ENCODE data around the gene TRIAP1.
"Not testable (repeated sequence)": the region's sequence is repeated elsewhere in the genome, so short reads cannot be mapped to it uniquely, and the experiment has no call there.

Gene TRIAP1

DNA sequence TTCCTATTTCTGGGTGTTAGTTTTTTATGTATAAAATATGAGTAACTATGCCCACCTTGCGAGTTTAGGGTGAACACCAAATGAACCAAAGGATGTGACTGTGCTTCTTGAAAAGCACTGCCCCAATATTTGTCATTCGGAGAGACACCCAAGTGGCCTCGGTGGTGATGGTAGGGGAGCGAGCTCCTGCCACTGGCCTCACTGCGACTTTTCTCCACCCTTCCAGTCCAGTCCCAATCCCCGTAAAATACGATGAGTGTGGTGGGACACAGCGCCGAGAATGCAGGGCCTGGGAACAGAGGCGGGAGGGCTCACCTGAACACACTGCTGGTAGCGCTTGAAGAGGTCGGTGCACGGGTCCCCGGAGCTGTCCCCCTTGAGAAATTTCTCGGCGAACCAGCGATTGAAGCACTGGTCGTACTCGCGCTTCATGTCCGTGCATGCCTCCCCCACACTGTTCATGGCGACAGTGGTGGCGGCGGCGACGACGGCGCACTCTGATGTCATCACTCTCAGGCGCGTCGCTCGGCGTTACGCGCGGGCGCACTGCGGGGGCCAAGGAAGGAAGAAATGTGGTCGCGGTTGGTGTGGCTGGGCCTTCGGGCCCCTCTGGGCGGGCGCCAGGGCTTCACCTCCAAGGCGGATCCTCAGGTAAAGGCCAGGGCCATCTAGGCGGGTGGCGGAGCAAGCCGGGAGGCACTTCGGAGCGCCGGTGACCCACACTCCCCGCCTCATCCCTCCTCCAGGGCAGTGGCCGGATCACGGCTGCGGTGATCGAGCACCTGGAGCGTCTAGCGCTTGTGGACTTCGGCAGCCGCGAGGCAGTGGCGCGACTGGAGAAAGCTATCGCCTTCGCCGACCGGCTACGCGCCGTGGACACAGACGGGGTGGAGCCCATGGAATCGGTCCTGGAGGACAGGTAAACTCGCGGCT lies at the start of gene TRIAP1, which contains the start of gene GATC:
Gene TRIAP1 (minus strand): TSS at position 474 of the 933 bp plus-strand sequence. CDS start 12 bp downstream, at position 462.
Gene GATC (plus strand): TSS at position 534 of the 933 bp plus-strand sequence. CDS start 37 bp downstream, at position 571.
- peak; percentile 66 for DNase-seq (ENCODE audit: low spot score)

DNA sequence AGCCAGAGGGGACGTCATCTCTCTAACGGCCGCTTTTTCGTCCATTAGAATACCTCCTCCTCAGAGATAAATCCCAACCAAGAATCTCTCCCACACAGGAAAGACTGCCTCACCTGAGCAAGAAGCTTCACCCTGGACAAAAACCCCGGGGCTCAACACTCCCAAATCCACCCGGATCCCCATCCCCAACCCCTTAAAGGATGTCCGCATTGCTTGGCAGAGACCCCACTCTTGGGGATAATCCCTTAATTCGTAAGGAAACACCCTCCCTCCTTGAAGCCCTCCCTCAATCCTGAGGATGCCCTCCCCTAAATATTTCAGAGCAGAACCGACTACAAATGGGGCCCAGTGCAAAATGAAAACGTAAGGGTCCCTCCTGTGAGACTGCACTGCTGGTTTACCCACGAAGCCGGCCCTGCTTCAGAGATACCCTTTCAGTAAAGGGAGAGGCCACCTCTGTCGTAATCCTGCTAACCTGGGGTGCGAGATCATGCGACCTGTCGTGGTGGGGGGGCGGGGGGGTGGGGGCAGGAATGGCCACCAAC lies 49.1 kb upstream of the TRIAP1 start:
- no peak for DNase-seq (ENCODE audit: low spot score)

DNA sequence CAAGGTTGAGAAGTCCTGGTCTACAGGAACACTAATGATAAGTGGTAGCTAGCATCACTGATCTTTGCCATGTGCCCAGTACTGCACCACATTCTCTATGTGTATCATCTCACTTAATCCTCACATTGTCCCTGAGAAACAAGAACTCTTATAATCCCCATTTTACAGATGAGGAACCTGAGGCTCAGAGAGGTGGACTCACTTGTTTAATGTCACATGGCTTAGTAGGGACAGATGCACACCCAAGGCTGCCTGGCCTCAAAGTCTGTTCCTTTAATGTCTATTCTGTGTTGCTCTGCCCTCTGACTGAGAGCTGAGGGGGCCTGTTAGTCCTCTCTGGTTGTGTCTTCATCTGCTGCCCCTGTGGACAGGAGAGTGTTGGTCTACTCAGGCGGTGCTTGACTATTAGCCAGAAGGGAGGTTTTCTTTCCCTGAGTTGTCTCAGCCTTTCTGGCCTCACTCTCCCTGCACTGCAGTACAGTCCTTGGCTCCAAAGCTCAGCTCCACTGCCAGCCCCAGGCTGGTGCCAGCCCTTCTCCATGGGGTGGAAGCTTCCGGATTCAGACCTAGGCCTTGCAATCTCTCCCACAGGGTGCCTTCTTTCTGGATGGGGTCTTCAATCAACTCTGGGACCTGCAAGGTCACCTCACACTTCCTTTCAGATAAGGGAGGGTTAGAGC lies 44.8 kb upstream of the TRIAP1 start:
- DNase-seq (ENCODE audit: low spot score): no peak

DNA sequence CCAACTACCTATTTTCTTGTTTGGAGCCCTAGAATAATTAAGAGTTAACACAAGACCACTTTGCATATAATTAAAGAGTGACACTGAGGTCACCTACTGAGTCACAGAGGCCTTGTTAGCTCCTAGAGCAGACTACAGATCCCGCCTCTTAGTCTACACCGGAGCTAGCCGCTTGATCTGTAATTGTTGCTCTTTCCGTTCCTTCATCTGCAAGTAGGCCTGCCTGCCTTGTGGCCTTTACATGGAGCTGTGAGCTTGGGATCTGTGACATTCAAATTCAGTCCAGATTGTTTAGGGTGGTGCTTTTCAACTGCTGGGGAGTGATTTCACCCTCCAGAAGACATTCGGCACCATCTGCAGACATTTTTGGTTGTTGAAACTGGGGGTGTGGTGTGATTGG lies 44.1 kb upstream of the TRIAP1 start:
- no peak for DNase-seq (ENCODE audit: low spot score)

DNA sequence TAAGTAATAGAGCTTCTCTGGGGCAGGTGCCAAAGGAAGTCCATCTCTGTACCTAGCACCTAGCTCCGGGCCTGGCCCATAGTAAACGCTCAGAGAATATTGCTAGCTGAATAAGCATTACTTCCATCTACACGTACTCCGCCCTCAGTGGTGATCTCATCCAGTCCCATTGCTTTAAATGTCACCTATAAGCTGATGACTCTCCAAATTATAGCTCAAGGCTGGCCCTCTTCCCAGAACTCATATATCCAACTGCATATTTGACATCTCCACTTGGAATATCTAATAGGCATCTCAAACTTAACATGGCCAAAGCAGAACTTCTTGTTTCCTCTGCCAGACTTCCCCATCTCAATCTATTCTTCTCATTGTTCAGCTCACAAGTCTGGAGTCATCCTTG lies 42.8 kb upstream of the TRIAP1 start:
- no peak for DNase-seq (ENCODE audit: low spot score)

DNA sequence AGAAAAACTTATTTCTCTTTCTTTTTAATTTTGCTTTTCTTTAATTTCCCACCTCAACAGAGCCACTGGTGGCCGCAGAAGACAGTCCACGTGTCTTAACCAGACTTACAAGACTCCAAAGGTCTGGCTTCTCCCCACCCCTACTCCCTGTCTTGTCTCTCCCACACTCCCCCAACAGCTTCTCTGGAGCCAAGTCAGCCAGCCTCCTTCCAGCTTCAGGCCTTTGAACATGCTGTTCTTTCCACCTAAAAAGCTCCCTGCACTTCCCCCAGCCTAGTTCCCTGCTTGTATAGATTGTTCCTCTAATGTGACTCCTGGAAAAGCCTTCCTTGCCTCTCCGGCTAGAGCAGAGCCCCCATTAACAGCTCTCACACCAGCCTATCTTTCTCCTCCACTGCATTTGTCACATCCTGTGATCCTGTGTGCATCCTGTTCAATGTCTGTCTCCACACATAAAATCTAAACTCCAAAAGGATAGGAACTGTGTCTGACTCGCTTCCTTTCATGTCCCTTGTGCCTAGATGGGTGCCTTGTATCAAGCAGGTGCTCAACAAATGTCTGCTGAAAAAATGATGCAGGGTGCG lies 42.0 kb upstream of the TRIAP1 start:
- no peak for DNase-seq (ENCODE audit: low spot score)

DNA sequence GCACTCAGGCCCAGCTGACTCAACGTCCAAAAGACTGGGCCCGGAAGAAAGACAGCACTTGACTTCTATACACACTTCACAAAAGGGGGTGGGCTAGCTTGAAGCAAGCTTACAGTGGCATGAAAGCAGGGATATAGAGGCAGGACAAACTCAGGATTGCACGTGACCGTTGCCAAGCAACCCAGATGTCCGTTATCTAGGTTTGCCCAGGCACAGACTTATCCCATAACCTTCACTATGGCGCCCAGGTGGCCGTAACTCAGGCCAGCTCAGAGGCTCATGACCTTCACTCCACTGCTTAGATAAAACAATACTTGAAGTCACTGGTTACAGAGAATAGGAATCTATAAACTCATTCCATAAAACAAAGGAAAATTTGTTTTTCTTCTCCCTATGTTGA lies 41.4 kb upstream of the TRIAP1 start:
- not testable (repeated sequence) for DNase-seq (ENCODE audit: low spot score)

DNA sequence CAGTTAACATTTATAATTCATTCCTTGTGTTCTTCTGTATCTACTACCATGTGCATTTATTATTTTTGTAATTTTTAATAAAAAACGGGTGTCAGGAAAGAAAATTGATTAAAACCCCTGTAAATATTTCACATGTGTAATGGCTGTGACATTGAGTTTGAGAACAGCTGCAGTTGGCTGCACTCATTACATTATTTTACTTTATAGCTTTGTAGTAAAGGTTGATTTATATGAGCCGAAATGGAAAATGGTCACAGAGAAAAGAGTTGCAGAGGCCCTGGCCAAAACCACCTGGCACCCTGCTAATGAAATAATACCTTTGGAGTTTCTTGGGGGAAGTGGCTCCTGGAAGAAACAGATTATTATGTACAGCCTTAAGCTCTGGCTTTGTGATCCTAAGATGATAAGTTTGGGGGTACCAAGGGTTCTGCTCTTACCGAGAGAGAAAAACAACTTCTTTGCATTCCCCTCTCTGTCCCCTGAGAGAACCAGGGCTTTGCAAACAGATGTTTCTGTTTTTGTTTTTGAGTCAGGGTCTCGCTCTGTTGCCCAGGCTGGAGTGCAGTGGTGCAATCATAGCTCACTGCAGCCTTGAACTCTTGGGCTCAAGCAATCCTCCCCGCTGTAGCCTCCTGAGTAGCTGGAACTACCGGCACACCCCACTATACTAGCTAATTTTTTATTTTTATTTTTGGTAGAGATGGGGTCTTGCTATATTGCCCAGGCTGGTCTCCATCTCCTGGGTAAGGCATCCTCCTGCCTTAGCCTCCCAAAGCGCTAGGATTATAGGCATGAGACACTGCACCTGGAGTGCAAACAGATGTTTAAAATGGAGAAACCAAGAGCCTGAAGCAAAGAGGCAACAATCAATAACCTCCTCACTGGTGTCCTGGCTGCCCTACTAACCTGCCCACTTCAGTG lies 40.0 kb upstream of the TRIAP1 start:
- no peak for DNase-seq (ENCODE audit: low spot score)

DNA sequence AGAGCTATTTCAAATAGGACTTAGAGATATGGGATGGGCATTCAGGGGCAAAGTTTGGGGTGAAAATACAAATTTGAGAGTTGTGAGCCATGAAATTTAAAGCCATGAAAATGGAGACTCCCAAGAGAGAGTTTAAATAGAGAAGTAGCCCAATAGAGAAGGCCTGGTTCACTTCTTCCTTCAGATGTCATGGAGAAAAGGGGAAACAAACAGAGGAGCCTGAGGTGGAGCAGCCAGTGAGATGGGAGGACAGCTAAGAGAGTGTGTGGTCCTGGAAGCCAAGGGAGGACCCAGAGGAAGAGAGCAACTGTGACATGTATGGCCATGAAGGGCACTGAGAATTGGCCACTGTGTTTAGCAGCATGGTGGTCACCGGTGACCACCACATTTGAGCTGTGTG lies 37.4 kb upstream of the TRIAP1 start:
- DNase-seq (ENCODE audit: low spot score): no peak

DNA sequence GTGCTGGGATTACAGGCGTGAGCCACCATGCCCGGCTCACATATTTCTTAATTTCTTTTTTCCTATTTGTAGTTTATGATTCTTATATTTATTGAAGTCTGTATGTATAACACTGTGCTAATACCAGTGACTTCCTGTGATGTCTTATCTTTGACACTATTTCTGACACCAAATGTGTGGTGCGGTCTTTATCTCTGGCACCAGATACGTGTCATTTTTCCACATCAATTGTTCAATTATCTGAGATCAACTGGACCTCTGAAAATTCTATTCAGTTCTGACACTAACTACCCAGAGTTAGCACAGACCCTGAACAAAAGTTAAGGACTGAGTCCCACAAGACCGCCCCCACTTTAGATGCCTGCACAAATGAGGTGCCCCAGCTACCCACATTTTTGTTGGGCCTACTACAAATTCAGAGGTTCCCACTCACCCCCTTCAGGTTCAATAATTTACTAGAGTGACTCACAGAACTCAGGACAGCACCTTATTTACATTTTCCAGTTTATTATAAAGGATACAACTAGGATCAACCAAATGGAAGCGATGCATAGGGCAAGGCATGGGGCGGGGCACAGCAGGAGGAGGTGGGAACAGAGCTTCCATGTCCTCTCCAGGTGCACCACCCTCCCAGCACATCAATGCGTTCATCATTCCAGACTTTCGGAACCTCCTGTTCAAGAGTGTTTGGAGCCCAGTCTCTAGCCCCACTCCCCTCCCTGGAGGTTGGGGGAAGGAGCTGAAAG lies 35.0 kb upstream of the TRIAP1 start:
- no peak for DNase-seq (ENCODE audit: low spot score)

DNA sequence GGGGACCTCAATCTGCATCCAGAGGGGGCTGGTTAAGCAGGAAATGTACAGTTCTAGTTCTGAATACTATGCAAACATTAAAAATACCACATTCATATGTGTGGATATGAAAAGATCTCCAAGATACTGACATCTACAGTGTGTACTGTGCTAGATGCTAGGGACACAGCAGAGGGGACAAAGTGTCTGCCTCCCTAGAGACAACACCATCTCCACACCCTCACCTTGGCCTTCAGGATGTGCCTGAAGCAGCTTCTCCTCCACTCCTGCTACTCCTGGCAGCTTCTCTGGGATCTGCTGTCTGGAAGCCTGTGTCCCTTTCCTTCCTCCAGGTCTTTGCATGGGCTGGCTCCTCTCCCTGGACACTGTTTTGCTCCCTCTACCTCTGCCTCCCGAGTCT lies 34.0 kb upstream of the TRIAP1 start:
- DNase-seq (ENCODE audit: low spot score): no peak

DNA sequence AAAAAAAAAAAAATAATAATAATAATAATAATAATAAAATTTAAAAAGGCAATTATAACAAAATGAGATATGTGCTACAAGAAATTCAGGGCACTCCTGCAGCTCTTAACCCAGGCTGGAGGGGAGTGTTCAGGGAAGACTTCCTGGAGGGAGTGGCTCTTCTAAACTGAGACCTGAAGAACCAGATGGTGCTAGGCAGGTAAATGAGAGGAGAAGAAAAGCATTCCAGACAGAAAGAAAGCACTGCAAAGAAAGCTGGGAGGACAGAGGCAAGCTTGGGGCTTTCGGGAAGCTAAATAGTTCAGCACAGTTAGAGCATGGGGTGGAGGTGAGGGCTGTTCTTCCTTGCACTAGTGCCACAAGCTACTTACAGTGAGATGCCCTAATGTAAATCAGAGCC lies 33.3 kb upstream of the TRIAP1 start:
- DNase-seq (ENCODE audit: low spot score): no peak

DNA sequence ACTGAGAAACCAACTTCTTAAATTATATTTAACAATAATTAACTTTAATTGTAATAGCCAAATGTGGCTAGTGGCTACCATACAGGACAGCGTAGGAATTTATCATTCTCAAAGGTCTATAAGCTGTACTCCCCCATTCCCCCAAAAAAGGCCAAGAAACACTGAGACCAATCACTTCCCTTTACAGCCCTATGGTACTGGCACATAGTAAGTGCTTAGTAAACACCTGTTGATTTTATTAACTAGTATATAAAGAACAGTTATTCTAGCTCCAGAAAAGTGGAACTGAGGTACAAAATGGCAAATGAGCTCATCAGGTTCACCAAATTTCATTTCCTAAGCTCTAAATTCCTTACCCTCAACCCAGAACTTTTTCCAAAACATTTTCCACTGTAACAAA lies 29.5 kb upstream of the TRIAP1 start:
- DNase-seq (ENCODE audit: low spot score): no peak

DNA sequence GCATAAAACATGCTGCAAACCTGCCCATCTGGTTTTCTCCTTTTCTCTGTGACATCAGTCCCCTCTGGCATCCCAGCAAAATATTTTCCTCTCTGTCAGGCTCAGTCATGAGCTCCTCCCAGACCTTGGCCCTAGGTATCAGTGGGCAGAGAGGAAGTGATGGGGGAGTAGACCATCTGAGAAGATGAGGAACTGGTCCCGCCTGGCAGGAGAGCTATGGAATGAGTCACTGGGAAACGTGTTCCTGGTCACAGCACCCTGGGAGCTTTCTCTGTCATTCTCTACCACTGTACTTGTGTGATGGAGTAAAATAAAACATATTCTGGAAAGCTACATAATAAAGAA lies 28.4 kb upstream of the TRIAP1 start:
- no peak for DNase-seq (ENCODE audit: low spot score)

DNA sequence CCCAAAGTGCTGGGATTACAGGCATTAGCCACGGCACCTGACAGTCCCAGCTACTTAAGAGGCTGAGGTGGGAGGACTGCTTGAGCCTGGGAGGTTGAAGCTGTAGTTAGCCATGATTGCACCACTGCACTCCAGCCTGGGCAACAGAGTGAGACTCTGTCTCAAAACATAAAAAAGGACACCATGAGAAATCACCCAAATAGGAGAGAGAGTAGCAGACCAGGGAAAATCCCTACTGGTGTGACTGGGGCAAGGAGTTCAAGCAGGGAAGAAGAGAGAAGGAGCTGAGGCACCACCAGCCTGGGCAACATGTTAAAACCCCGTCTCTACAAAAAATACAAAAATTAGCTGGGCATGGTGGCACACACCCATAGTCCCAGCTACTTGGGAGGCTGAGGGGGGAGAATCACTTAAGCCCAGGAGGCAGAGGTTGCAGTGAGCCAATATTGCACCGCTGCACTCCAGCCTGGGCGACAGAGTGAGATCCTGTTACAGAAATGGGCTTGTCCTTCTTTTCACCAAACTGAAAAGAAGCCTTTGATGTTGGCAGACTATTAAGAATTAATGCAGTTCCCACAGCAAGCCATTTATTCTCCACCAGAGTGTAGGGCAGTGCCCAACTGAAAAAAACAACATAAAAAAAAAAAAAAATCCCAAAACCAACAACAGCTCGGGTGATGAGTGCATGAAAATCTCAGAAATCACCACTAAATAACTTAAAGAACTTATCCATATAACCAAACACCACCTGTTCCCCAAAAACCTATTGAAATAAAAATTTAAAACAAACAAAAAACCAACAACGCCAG lies 27.8 kb upstream of the TRIAP1 start:
- no peak for DNase-seq (ENCODE audit: low spot score)

DNA sequence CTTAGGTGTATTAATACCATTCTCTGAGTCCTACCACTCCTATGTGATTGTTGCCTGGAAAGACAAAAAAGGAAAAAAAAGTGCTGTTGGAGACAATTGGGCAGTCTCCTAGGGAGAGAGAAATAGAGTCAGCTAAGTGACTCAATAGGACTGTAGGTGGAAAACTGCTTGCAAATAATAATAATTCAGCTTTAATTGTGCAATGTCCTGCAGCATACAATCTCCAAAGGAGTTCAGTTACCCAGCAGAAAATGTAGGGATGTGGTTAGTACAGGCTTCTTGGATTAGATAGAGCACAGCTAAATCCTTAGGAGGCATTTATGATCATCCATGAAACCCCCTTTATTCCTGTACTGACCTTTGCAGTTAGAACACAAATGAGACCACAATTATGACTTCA lies 26.3 kb upstream of the TRIAP1 start:
- no peak for DNase-seq (ENCODE audit: low spot score)

DNA sequence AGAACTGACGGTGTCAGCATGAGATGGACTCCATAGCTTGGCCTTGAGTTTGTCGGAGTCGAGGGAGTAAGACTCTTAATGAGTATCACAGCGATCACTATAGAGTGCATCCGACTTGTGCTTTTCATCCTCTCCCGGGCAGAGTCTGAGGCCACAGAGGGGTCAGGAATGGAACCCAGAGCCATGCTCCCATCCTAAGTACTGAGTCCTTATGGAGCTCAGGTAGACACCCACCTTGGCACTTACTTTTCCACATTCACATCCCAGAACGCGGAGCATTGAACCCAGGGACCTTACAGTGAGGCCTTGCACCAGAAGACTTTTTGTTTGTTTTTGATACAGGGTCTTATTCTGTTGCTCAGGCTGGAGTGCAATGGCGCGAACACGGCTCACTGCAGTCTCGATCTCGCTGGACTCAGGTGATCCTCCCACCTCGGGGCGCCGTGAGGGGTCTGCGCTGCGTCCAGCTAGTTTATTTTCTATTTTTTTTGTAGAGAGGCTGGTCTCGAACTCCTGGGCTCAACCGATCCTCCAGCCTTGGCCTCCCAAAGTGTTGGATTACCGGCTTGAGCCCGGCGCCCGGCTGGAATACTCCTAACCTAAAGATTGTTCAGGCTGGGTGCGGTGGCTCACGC lies 24.1 kb upstream of the TRIAP1 start:
- DNase-seq (ENCODE audit: low spot score): no peak

DNA sequence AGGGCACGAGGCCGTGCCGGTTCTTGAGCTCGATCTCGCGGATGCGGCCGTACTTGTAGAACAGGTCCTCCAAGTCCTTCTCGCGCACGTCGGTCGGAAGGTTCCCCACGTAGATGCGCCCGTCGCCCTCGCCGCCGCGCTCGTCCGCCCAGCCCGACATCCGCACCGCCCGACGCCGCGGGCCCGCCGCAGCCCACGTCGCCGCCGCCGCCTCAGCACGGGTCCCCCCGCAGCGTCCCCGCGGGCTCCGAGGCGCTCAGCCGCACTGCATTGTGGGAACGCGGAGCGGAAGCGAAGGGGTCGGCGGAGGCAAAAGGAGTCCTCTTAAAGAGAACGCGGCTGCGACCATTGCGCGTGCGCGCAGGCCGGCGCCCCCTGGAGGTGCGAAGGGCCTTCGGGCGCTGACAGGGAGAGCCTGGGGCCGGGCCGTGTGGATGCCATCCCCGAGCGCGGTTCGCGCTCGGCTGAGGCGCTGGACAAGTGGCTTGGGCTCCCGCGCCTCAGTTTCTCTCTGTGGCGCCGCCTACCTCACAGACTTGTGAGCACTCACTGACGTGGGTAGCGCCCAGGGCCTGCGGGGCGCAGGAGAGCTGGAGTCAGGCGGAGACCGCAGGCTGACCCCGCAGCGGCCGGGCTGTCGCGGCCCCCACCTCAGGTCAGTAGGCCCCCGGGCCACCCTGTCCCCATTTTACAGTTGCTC lies 23.4 kb upstream of the TRIAP1 start, which contains the start of gene SRSF9:
Gene SRSF9 (minus strand): TSS at position 299 of the 700 bp plus-strand sequence. CDS start 139 bp downstream, at position 160.
- DNase-seq (ENCODE audit: low spot score): peak; percentile 94

Measured in HuH-7 (cell line).